ENCODE measurements around the gene LHFPL2.

The LHFPL2 gene

GRCh38 chr5:78496373-78496772, 152.2 kb downstream of the LHFPL2 start:
- no peak for DNase-seq (ENCODE audit: extremely low read depth, low read depth)
- TF ChIP-seq, protein P1, sequence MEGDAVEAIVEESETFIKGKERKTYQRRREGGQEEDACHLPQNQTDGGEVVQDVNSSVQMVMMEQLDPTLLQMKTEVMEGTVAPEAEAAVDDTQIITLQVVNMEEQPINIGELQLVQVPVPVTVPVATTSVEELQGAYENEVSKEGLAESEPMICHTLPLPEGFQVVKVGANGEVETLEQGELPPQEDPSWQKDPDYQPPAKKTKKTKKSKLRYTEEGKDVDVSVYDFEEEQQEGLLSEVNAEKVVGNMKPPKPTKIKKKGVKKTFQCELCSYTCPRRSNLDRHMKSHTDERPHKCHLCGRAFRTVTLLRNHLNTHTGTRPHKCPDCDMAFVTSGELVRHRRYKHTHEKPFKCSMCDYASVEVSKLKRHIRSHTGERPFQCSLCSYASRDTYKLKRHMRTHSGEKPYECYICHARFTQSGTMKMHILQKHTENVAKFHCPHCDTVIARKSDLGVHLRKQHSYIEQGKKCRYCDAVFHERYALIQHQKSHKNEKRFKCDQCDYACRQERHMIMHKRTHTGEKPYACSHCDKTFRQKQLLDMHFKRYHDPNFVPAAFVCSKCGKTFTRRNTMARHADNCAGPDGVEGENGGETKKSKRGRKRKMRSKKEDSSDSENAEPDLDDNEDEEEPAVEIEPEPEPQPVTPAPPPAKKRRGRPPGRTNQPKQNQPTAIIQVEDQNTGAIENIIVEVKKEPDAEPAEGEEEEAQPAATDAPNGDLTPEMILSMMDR (IDR thresholded peaks at IDR 0.05; ENCODE audit: low read depth, low read length): no peak

- no peak for DNase-seq (ENCODE audit: extremely low read depth, low read depth)
- TF ChIP-seq, protein P1 (IDR thresholded peaks at IDR 0.05; ENCODE audit: low read depth, low read length): no peak
Observed at GRCh38 chr5:78495800-78496199, 152.8 kb downstream of the LHFPL2 start.

GRCh38 chr5:78492650-78493049, 155.9 kb downstream of the LHFPL2 start:
- TF ChIP-seq, protein P1 (IDR thresholded peaks at IDR 0.05; ENCODE audit: low read depth, low read length): no peak

GRCh38 chr5:78492224-78492623, 156.3 kb downstream of the LHFPL2 start:
- no peak for DNase-seq (ENCODE audit: extremely low read depth, low read depth)
- TF ChIP-seq, protein P1 (IDR thresholded peaks at IDR 0.05; ENCODE audit: low read depth, low read length): no peak

More at GRCh38 chr5:78492650-78493049, 155.9 kb downstream of the LHFPL2 start:
- no peak for DNase-seq (ENCODE audit: extremely low read depth, low read depth)

GRCh38 chr5:78490709-78491485, 157.7 kb downstream of the LHFPL2 start:
- TF ChIP-seq, protein P1 (IDR thresholded peaks at IDR 0.05; ENCODE audit: low read depth, low read length): no peak
- no peak for DNase-seq (ENCODE audit: extremely low read depth, low read depth)

- DNase-seq (ENCODE audit: extremely low read depth, low read depth): no peak
- TF ChIP-seq, protein P1 (IDR thresholded peaks at IDR 0.05; ENCODE audit: low read depth, low read length): no peak
Observed at GRCh38 chr5:78487846-78488245, 160.7 kb downstream of the LHFPL2 start.

- TF ChIP-seq, protein P1 (IDR thresholded peaks at IDR 0.05; ENCODE audit: low read depth, low read length): no peak
- DNase-seq (ENCODE audit: extremely low read depth, low read depth): no peak
Observed at GRCh38 chr5:78486218-78486617, 162.4 kb downstream of the LHFPL2 start.
